IPS-15b (cell line): ENCODE data around the gene CROCC.
"Not testable (repeated sequence)": the region's sequence is repeated elsewhere in the genome, so short reads cannot be mapped to it uniquely, and the experiment has no call there.

Experiments used
- H3K27me3 ChIP-seq: one replicate; pipeline ENCODE4 v1.6.1; 2013; ENCODE audit warnings: low read length; ENCODE audit not compliant: control insufficient read depth, insufficient read depth
- H3K36me3 ChIP-seq: one replicate; pipeline ENCODE4 v1.6.1; 2013; ENCODE audit warnings: low read length; ENCODE audit not compliant: control insufficient read depth, insufficient read depth
- H3K4me1 ChIP-seq: one replicate; pipeline ENCODE4 v1.6.1; 2013; ENCODE audit warnings: mild to moderate bottlenecking, low read length; ENCODE audit not compliant: control insufficient read depth, insufficient read depth
- H3K4me3 ChIP-seq: one replicate; pipeline ENCODE4 v1.5.1; 2013; ENCODE audit warnings: low read depth, low read length
- H3K9ac ChIP-seq: one replicate; pipeline ENCODE4 v1.6.1; 2013; ENCODE audit warnings: low read depth, mild to moderate bottlenecking, low read length
- H3K9me3 ChIP-seq: one replicate; pipeline ENCODE4 v1.6.1; 2013; ENCODE audit warnings: mild to moderate bottlenecking, low read length; ENCODE audit not compliant: control insufficient read depth, insufficient read depth

Gene CROCC, protein sequence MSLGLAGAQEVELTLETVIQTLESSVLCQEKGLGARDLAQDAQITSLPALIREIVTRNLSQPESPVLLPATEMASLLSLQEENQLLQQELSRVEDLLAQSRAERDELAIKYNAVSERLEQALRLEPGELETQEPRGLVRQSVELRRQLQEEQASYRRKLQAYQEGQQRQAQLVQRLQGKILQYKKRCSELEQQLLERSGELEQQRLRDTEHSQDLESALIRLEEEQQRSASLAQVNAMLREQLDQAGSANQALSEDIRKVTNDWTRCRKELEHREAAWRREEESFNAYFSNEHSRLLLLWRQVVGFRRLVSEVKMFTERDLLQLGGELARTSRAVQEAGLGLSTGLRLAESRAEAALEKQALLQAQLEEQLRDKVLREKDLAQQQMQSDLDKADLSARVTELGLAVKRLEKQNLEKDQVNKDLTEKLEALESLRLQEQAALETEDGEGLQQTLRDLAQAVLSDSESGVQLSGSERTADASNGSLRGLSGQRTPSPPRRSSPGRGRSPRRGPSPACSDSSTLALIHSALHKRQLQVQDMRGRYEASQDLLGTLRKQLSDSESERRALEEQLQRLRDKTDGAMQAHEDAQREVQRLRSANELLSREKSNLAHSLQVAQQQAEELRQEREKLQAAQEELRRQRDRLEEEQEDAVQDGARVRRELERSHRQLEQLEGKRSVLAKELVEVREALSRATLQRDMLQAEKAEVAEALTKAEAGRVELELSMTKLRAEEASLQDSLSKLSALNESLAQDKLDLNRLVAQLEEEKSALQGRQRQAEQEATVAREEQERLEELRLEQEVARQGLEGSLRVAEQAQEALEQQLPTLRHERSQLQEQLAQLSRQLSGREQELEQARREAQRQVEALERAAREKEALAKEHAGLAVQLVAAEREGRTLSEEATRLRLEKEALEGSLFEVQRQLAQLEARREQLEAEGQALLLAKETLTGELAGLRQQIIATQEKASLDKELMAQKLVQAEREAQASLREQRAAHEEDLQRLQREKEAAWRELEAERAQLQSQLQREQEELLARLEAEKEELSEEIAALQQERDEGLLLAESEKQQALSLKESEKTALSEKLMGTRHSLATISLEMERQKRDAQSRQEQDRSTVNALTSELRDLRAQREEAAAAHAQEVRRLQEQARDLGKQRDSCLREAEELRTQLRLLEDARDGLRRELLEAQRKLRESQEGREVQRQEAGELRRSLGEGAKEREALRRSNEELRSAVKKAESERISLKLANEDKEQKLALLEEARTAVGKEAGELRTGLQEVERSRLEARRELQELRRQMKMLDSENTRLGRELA (N-terminal part only)

DNA sequence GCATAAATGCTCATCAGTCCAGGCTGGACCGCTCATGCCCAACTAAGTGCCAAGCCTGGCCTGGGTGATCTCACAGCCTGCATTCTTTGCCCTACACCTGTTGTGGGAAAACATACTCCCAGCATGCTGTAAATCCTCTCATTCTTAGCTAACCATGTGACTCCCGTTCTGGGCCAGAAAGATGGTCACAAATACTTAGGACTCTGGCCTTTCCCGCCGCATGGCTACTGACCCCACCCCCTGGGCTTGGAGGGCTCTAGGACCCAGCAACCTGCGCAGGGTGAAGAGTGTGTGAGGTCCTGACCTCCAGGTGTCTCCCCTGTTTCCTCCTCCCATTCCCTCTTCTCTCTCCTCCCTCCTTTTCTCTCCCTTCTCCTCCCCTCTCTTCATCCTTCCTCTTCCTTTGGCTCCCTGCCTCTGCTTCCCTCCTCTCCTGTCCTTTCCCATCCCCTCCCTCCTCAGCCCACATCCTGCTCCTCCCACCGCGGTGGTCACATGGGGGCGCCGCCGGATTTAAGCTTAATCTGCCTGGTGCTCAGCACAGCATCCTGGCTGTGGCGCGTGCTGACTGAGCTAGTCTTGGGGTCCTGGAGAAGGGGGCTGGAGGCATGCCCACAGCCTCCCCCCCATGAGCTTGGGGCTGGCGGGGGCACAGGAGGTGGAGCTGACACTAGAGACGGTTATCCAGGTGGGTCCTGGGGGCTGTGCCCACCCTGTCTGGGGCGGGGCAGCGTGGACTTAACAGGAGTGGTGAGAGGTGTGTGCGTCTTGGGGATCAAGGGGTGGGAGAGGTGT, at the start of gene CROCC:
TSS of gene CROCC (plus strand) at position 541 of the 795 bp plus-strand sequence. CDS start at position 629, 88 bp downstream.
- peaks cover 5% of the 10 kb centered on the region for H3K4me1 ChIP-seq
- H3K27me3 ChIP-seq, result no peaks in the 10 kb centered on the region
- no peaks in the 10 kb centered on the region for H3K9me3 ChIP-seq
- H3K4me3 ChIP-seq, result peak within 1 kb of the TSS; percentile 66
- peak within 1 kb of the TSS; percentile 70 for H3K9ac ChIP-seq
- peaks cover 5% of the 10 kb centered on the region for H3K36me3 ChIP-seq

DNA sequence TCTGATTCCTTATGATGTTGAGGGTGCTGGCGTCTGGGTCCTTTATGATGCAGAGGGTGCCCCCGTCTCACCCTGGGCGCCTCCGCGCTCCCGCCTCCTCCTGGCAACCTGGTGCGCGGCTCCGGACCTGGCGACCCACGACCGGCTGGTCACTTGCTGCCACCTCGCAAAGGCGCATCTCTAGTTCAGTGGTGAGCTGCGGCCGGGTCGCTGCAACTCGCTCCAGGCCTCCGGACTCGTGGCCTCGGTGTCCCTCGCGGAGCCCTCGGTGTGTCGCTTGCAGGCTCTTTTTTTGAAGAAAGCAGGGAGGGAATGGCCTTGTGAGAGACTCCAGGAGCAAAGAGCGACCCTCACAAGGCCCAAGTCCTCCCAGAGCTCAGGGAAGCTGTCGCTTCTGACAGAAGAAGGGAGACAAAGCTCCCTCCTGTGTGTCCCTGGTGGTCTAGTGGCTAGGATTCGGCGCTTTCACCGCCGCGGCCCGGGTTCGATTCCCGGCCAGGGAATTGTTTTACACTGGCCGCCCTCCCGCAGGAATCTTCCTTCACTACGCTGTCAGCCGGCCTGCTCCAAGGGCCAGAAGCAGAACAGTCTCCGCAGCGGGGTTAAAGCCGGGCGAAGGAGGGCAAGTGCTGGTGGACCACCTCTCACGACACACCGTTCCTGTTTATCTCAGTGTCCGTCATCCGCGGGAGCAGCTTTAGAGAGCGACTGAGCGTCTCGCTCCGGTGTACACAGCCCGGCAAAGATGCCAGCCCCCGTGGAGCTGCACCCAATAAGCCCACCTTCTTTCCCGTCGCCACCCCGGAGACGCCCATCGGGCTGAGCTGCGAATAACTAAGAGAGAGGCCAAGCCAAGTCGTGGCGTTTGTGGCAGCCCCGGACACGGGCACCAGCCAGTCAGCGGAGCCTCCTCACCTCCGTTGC, 49.3 kb upstream of the CROCC start:
- not testable (repeated sequence) for H3K4me1 ChIP-seq, H3K9ac ChIP-seq, H3K9me3 ChIP-seq, H3K36me3 ChIP-seq
- Histone ChIP-seq H3K27me3 (peaks cover 17% of the 10 kb centered on the region), H3K4me3 (peak overlapping the region; percentile 67)

DNA sequence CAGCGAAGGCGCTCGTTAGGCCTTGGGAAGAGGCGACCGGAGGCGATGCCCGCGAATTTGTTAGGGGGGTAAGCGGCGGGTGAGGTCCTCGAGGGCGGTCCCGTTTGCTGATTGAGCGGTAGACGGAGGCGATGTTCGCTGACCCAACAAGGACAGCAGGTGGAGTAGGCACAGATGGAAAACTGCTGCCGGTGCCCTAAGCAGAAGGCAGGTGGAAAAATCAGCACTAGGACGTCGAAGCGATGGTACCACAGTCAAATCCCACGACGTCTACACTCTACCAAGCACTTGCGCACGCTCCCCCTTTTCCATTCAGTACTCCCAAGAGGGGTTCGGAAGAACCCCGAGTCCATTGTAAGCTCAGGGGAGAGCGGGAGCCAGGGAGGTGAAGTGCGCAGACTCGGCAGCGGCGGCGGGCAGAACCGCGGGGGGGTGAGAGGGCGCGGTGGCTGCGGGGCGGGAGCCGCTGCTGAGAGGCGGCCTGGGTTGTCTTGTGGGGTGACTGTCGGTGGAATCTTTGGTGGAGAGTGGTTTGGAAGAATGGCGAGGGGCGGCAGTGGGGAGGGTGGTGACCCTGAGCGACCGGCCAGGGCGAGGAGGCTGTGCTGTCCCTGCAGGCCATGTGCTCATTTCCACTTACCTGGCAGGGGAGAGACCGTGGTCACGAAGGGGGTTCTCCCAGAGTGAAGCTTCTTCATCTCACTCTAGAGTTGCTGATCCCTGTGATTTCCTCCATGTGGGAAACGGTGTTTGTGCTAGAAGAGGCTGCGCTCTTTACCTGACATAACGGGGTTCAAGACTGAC, 48.5 kb upstream of the CROCC start:
- not testable (repeated sequence) for H3K9me3 ChIP-seq, H3K36me3 ChIP-seq, H3K4me1 ChIP-seq, H3K9ac ChIP-seq
- Histone ChIP-seq H3K27me3 (peaks cover 17% of the 10 kb centered on the region), H3K4me3 (peak overlapping the region; percentile 67)

DNA sequence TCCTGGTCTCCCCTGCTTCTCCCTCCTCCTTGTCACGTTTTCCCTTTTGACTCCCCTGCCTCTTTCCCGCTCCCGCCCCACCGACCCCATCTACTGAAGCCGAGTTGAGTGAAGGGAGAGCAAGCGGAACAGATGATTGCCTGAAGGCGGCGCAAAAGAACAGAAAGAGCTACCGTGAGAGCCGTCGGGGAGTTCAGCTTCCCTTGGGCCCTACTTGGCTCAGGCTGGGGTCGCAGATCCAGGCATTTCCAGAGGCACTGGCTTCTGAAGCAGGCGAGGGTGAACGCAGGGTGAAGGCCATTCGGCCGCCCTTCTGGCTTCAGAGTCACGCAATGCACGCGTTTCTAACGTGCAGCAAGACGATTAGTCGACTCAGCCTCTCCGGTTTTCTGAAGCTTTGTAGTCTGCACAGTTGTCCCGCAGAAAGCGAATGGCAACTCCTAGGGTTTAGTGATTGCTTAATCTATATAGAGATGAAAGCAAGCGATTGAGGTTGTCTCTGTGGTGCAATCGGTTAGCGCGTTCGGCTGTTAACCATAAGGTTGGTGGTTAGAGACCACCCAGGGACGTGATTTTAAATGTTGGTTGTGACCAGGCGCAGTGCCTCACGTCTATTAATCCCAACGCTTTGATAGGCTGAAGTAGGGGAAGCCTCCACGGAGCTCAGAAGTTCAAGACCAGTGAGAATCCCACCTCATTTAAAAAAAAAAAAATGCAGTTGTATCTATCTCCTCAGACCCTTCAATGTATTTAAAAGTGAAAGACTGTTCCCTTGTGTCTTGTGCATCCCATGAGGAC, 46.6 kb upstream of the CROCC start:
- not testable (repeated sequence) for H3K4me1 ChIP-seq, H3K9me3 ChIP-seq, H3K9ac ChIP-seq, H3K36me3 ChIP-seq
- H3K27me3 ChIP-seq, result peaks cover 17% of the 10 kb centered on the region
- peak overlapping the region; percentile 39 for H3K4me3 ChIP-seq

DNA sequence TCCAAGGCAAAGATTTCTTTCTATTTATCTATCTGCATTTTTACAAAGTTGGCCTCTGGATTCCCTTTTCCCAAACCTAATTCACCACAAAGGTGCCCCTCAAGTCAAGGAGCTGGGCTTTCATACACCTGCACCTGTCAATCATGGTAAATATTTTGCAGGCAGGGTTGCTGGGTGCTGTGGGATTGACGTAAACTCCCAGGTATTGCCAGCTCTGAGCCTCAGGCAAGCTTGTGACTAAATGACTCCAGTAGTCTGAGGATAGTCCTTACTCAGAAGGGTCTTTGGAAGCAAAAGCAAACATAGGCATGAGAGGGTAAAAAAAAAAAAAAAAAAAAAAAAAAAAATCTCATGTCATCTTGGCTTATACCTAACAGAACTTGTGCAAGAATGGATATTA, 40.0 kb upstream of the CROCC start:
- not testable (repeated sequence) for H3K9me3 ChIP-seq, H3K4me3 ChIP-seq, H3K9ac ChIP-seq, H3K27me3 ChIP-seq, H3K4me1 ChIP-seq, H3K36me3 ChIP-seq

DNA sequence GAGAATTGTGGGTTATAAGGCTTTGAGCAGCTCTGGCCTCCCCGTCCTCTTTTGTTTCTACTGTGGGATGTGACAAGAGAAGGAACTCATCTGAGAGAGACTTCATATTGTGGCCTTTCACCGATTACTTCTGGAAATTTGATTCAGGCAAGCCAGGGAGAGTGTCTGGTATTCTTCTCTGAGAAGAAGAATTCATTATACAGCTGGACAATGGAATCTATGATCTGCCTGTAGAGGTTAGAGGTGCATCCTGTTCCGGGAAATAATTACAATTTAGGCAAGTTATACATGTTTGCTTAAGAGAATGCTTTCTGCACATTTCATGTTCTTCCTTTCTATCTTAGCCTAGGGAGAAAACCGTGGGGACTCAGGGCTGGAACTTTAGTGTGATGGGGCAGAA, 38.7 kb upstream of the CROCC start:
- H3K27me3 ChIP-seq, result no peaks in the 10 kb centered on the region
- no peaks in the 10 kb centered on the region for H3K4me1 ChIP-seq
- no peak overlapping the region for H3K9ac ChIP-seq
- no peaks in the 10 kb centered on the region for H3K36me3 ChIP-seq
- H3K4me3 ChIP-seq, result no peak overlapping the region
- no peaks in the 10 kb centered on the region for H3K9me3 ChIP-seq

DNA sequence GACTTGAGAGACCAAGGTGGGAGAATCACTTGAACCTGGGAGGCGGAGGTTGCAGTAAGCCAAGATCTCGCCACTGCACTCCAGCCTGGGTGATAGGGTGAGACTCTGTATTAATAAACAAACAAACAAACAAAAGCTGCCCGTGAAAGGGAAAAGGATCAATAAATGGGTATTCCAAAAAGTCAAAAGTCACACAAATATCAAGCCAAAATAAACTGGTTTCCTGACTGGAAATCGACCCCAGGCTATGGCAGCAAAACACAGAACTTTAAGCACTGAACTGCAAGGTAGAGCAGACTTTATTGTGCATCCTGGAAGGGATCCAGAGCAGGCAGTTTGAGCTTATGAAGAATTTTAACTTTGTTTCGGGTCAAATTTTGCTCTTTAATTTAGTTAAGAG, 37.2 kb upstream of the CROCC start:
- H3K36me3 ChIP-seq, H3K4me3 ChIP-seq, H3K9ac ChIP-seq, H3K9me3 ChIP-seq, H3K4me1 ChIP-seq, H3K27me3 ChIP-seq: not testable (repeated sequence)

DNA sequence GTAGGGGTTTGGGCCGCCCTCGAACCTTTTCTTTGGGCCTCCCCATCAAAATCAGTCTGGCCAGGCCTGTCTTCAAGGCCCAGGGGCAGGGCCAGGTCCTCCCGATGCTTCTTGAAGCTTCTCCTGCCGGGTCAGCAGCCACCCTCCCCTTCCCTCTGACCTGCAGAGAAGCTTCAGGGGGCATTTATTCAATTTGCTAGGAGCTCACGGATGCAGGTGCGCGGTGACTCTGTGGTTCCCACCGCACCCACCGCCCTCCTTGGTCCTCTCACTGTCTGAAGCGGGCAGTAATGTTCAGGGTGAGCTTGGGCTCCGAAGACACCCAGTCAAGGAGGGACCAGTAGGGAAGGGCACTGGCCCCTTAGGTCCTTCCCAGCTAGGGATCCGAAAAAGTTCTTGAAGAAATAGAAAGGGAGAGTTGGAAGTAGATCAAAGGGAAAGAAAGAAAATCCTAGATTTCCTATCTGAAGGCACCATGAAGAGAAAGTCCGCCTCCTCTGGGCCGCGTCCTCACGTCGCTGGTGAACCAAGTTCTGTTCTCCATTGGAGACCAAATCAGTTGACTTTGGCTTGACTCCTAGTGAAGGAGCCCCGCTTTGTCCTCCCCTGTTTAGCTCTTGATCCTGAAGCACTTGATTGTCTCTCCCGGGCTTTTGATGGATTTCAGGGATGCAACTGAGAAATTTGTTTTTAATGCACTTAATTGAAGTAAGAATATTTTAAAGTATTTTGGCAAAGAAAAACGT, 34.7 kb upstream of the CROCC start:
- Histone ChIP-seq H3K27me3 (peaks cover 2% of the 10 kb centered on the region), H3K4me3 (no peak overlapping the region), H3K4me1 (no peaks in the 10 kb centered on the region), H3K9me3 (no peaks in the 10 kb centered on the region), H3K36me3 (no peaks in the 10 kb centered on the region), H3K9ac (no peak overlapping the region)
